ENCODE data around the gene MVP.

Gene MVP

GRCh38 chr16:29893553-29893952 is 73.3 kb downstream of the MVP start:
- Histone ChIP-seq H3K9me3 (ENCODE audit: severe bottlenecking) (no peaks in the 10 kb centered on the region), H3K36me3 (peaks cover 52% of the 10 kb centered on the region), H3K27ac (no peak overlapping the region), H3K27me3 (ENCODE audit: insufficient read depth, low read depth, severe bottlenecking) (no peaks in the 10 kb centered on the region), H3K4me3 (ENCODE audit: low read depth, low read length) (no peak overlapping the region)
- TF ChIP-seq, protein P1, sequence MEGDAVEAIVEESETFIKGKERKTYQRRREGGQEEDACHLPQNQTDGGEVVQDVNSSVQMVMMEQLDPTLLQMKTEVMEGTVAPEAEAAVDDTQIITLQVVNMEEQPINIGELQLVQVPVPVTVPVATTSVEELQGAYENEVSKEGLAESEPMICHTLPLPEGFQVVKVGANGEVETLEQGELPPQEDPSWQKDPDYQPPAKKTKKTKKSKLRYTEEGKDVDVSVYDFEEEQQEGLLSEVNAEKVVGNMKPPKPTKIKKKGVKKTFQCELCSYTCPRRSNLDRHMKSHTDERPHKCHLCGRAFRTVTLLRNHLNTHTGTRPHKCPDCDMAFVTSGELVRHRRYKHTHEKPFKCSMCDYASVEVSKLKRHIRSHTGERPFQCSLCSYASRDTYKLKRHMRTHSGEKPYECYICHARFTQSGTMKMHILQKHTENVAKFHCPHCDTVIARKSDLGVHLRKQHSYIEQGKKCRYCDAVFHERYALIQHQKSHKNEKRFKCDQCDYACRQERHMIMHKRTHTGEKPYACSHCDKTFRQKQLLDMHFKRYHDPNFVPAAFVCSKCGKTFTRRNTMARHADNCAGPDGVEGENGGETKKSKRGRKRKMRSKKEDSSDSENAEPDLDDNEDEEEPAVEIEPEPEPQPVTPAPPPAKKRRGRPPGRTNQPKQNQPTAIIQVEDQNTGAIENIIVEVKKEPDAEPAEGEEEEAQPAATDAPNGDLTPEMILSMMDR (IDR thresholded peaks at IDR 0.05; ENCODE audit: low read depth, low read length), result no peak
- no peak for DNase-seq

DNA sequence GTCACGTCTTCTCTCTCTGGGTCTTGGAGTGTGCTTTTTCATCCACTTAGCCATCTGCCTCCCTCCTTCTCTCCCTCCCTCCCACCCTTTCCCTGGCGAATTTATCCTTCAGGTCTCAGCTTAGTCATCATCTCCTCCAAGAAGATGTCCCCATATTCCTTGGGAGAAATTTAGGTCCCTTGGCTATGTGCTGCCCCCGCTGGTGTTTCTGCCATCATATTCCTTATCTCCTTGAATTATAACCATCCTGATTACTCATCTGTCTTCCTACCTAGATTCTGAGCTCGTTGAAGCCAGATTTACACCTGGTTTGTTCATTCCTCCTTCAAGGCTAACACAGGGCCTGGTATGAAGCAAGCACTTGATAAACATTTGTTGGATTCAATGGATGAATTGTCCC is 74.1 kb downstream of the MVP start:
- Histone ChIP-seq H3K27me3 (ENCODE audit: insufficient read depth, low read depth, severe bottlenecking) (no peaks in the 10 kb centered on the region), H3K27ac (no peak overlapping the region), H3K36me3 (peaks cover 46% of the 10 kb centered on the region), H3K4me3 (ENCODE audit: low read depth, low read length) (no peak overlapping the region), H3K9me3 (ENCODE audit: severe bottlenecking) (no peaks in the 10 kb centered on the region)
- TF ChIP-seq, protein P1 (IDR thresholded peaks at IDR 0.05; ENCODE audit: low read depth, low read length), result no peak
- DNase-seq, result no peak

DNA sequence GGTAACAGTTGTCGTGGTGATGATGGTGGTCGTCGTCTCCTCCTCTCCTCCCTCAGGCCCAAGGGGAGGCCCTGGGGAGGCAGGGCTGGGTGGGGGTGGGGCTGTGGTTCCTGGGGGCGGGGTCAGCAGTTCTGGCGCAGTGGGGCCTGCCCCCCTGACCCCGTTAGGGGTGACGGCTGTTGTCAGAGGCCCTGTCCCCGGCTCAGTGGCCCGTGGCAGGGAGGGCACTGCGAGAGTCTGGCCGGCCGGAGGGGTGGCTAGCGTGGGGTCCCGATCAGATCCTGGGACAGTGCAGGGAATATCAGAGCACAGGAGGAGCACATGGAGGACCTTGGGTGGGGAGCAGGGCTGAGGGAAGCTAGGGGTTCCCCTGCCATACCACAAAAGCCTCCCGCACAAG is 76.6 kb downstream of the MVP start:
- TF ChIP-seq, protein P1 (IDR thresholded peaks at IDR 0.05; ENCODE audit: low read depth, low read length), result no peak
- no peaks in the 10 kb centered on the region for H3K27me3 ChIP-seq (ENCODE audit: insufficient read depth, low read depth, severe bottlenecking)

DNA sequence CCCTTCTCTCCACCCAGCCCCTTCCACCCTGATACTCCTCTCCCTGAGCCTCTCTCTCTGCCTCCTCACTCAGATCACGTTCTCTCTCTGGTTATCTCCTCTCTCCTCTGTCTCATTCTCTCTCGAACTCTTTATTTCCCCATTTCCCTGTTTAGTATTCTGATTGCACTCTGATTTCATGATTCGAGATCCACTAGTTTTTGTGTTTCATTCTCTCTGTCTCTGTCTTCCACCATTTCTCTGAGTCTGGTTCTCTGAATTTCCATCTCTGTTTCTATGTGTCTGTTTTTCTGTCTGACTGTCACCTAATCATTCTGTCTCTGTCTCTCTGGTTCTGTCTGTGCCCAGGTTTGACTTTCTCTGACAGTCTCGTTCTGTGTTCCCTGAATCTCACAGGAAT is 77.1 kb downstream of the MVP start:
- no peaks in the 10 kb centered on the region for H3K9me3 ChIP-seq (ENCODE audit: severe bottlenecking)
- TF ChIP-seq, protein P1 (IDR thresholded peaks at IDR 0.05; ENCODE audit: low read depth, low read length), result no peak
- no peaks in the 10 kb centered on the region for H3K27me3 ChIP-seq (ENCODE audit: insufficient read depth, low read depth, severe bottlenecking)
- H3K36me3 ChIP-seq, result peaks cover 32% of the 10 kb centered on the region
- DNase-seq, result no peak
- H3K4me3 ChIP-seq (ENCODE audit: low read depth, low read length), result no peak overlapping the region
- H3K27ac ChIP-seq, result no peak overlapping the region

More for the DNA sequence above, 76.6 kb downstream of the MVP start:
- Histone ChIP-seq H3K9me3 (ENCODE audit: severe bottlenecking) (no peaks in the 10 kb centered on the region), H3K4me3 (ENCODE audit: low read depth, low read length) (no peak overlapping the region), H3K36me3 (peaks cover 37% of the 10 kb centered on the region), H3K27ac (no peak overlapping the region)
- DNase-seq, result no peak
